K562 (cell line): ENCODE data around the gene RRAGD. TPM values are rescaled to one million over a fixed set of nuclear protein-coding genes. Genes with fewer than 3 reads are reported as not detected.
A peak's percentile ranks its signal among the peaks of the same experiment; 100 is the strongest.

Experiments used
- ATAC-seq: fragments of 200-7000 bp; cut with Tn5 transposase; 3 replicates; pipeline ENCODE4 v1.9.1; 2020; ENCODE audit warnings: moderate library complexity
- BruUV-seq: library from RNA; stranded (reverse); fragments of 400-500 nt; replicated peaks from 2 replicates; lab custom pipeline; 2021; lab: Mats Ljungman, UMichigan
- CTCF ChIA-PET: fragments of 300-600 bp; formaldehyde crosslinking; extraction: SDS; loops from one replicate; lab custom pipeline; 2021; ENCODE audit warnings: low intra/inter-chr PET ratio; lab: Yijun Ruan, JAX
- POLR2A ChIA-PET: fragments of 300-600, 350-650 bp; sonication (Branson Sonifier 250); formaldehyde crosslinking; extraction: SDS; loops from one replicate; lab custom pipeline; 2021; ENCODE audit warnings: antibody characterized with exemption, inconsistent platforms; lab: Yijun Ruan, JAX
- DNase-seq, 4 experiments: peaks; one replicate each; pipeline versions ENCODE4 v3.0.0 to v3.0.0-alpha.2; 2011 to 2018; ENCODE audit warnings: low spot score in 3 of 4, mixed read lengths in 3 of 4; ENCODE audit errors: extremely low read depth in 1 of 4
- FAIRE-seq: peaks from 2 replicates; lab custom pipeline; 2011; peaks lifted over from hg19 to GRCh38; lab: Jason Lieb, UNC
- H2AFZ ChIP-seq: 2 replicates; pipeline ENCODE4 v1.6.0; 2011; ENCODE audit warnings: low read depth, low read length, control low read depth, inconsistent platforms
- H3K27ac ChIP-seq: fragments of 200-600 bp; 3 replicates; pipeline ENCODE4 v1.8.0; 2011; ENCODE audit warnings: low read depth, mild to moderate bottlenecking, control low read depth, inconsistent platforms, low read length, moderate library complexity, mixed read lengths; ENCODE audit errors: extremely low read depth
- H3K27me3 ChIP-seq, 2 experiments: fragments of 300-600 bp in 1 of 2; 2 replicates in 1 of 2; 3 replicates in 1 of 2; pipeline versions ENCODE4 v1.6.0 to v1.8.0; 2011; ENCODE audit warnings: inconsistent platforms in 2 of 2, low read length in 2 of 2, mild to moderate bottlenecking in 1 of 2, mixed read lengths in 1 of 2, moderate library complexity in 1 of 2; ENCODE audit not compliant: control insufficient read depth in 2 of 2, insufficient read depth in 2 of 2
- H3K36me3 ChIP-seq: fragments of 300-600 bp; 3 replicates; pipeline ENCODE4 v1.8.0; 2011; ENCODE audit warnings: mild to moderate bottlenecking, low read length, inconsistent platforms; ENCODE audit not compliant: control insufficient read depth, insufficient read depth
- H3K4me1 ChIP-seq, 2 experiments: fragments of 200-600 bp in 1 of 2; replicated peaks in 1 of 2; 2 replicates in 1 of 2; 3 replicates in 1 of 2; pipeline versions ENCODE4 v1.5.1 to v1.8.0; 2011; ENCODE audit warnings: inconsistent platforms in 2 of 2, low read length in 2 of 2, mild to moderate bottlenecking in 1 of 2, mixed read lengths in 1 of 2, moderate library complexity in 1 of 2; ENCODE audit not compliant: control insufficient read depth in 2 of 2, insufficient read depth in 2 of 2
- H3K4me2 ChIP-seq: 2 replicates; pipeline ENCODE4 v1.6.1; 2011; ENCODE audit warnings: low read length, control low read depth, inconsistent platforms, mixed read lengths; ENCODE audit not compliant: insufficient read depth
- H3K4me3 ChIP-seq: fragments of 200-600 bp; sonication (generic), shearing (Covaris generic); 2 replicates; pipeline ENCODE4 v1.5.1; 2016; ENCODE audit warnings: control low read depth, inconsistent platforms
- H3K79me2 ChIP-seq: fragments of 200-600 bp; 3 replicates; pipeline ENCODE4 v1.8.0; 2011; ENCODE audit warnings: low read length, inconsistent platforms; ENCODE audit not compliant: control insufficient read depth, insufficient read depth
- H3K9ac ChIP-seq, 2 experiments: 2 replicates each; pipeline versions ENCODE4 v1.6.0 to v1.6.1; 2011; ENCODE audit warnings: low read depth in 2 of 2, low read length in 2 of 2, control low read depth in 1 of 2, inconsistent platforms in 1 of 2, mild to moderate bottlenecking in 1 of 2, mixed read lengths in 1 of 2; ENCODE audit not compliant: insufficient read depth in 1 of 2
- H3K9me1 ChIP-seq: one replicate; pipeline ENCODE4 v1.6.0; 2011; ENCODE audit warnings: inconsistent platforms, mild to moderate bottlenecking, low read length, moderate library complexity; ENCODE audit not compliant: control insufficient read depth, insufficient read depth
- H3K9me3 ChIP-seq: replicated peaks from 2 replicates; pipeline ENCODE4 v1.5.1; 2011; ENCODE audit warnings: low read depth, low read length, inconsistent platforms; ENCODE audit not compliant: control insufficient read depth, insufficient read depth
- H4K20me1 ChIP-seq: replicated peaks from 2 replicates; pipeline ENCODE4 v1.6.1; 2011; ENCODE audit warnings: low read length, inconsistent platforms, mixed read lengths; ENCODE audit not compliant: control insufficient read depth, insufficient read depth
- ARID1B ChIP-seq: fragments of 450-650 bp; IDR thresholded peaks from 2 replicates; pipeline ENCODE4 v1.6.1; 2016; ENCODE audit warnings: antibody characterized with exemption, mild to moderate bottlenecking, inconsistent platforms
- ATF3 ChIP-seq, 2 experiments: fragments of 450-650 bp in 1 of 2; sonication (generic) in 1 of 2; formaldehyde crosslinking in 1 of 2; IDR thresholded peaks in 1 of 2; conservative IDR thresholded peaks in 1 of 2; 2 replicates each; pipeline versions ENCODE4 v1.6.1 to v1.8.1; 2016 to 2023; ENCODE audit warnings: mild to moderate bottlenecking in 2 of 2, moderate library complexity in 2 of 2, inconsistent platforms in 1 of 2, missing genetic modification reagents in 1 of 2
- DPF2 ChIP-seq: fragments of 450-650 bp; IDR thresholded peaks from 2 replicates; pipeline ENCODE4 v1.6.1; 2016
- FOSL1 ChIP-seq: fragments of 200-800 bp; sonication (Bioruptor generic); conservative IDR thresholded peaks from 2 replicates; pipeline ENCODE4 v1.6.1; 2016; ENCODE audit warnings: missing genetic modification characterization, missing compliant biosample characterization
- JUND ChIP-seq, 2 experiments: IDR thresholded peaks; 2 replicates in 1 of 2; 3 replicates in 1 of 2; pipeline ENCODE4 v1.6.1; 2011; ENCODE audit warnings: borderline replicate concordance in 2 of 2, low read depth in 2 of 2, low read length in 2 of 2, improper control_type of control experiment in 1 of 2, missing biosample characterization in 1 of 2, missing genetic modification characterization in 1 of 2, missing genetic modification reagents in 1 of 2
- NR0B1 ChIP-seq: fragments of 450-650 bp; IDR thresholded peaks from one replicate; pipeline ENCODE4 v1.6.1; 2018; ENCODE audit warnings: mild to moderate bottlenecking, moderate library complexity; ENCODE audit not compliant: partially characterized antibody
- TCF7 ChIP-seq: sonication (generic); IDR thresholded peaks from 2 replicates; pipeline ENCODE4 v1.6.1; 2016; ENCODE audit warnings: antibody characterized with exemption, borderline replicate concordance
- THRA ChIP-seq: fragments of 450-650 bp; IDR thresholded peaks from 2 replicates; pipeline ENCODE4 v1.6.1; 2017; ENCODE audit warnings: mild to moderate bottlenecking, moderate library complexity
- VEZF1 ChIP-seq: fragments of 200-800 bp; sonication (Bioruptor generic); IDR thresholded peaks from 2 replicates; pipeline ENCODE4 v1.6.1; 2017; ENCODE audit warnings: missing genetic modification characterization, missing compliant biosample characterization
- WGBS: fragments of 100-300 bp; shearing (Covaris generic); methylation state at CpG from one replicate; pipeline ENCODE4 v1.1.6; 2016; ENCODE audit warnings: low coverage, mixed read lengths; ENCODE audit not compliant: insufficient coverage; ENCODE audit errors: missing lambda C conversion rate; 5-methylcytosine and 5-hydroxymethylcytosine counted together
- in situ Hi-C: fragments of 300-500 bp; cut with MboI; formaldehyde crosslinking; loops from 4 replicates; pipeline ENCODE4 v1.15.0; 2018; ENCODE audit warnings: inconsistent platforms, mixed read lengths
- intact Hi-C: fragments of 100-400 bp; cut with micrococcal nuclease; formaldehyde crosslinking; loops from 2 replicates; pipeline ENCODE4 v1.14.2; 2022
- polyA plus RNA-seq, 8 experiments: library from polyadenylated mRNA; depleted of rRNA in 4 of 8; stranded (reverse) in 5 of 8; unstranded in 3 of 8; fragments of >200 nt; fragmentation: Nextera tagmentation in 2 of 8; fragmentation: Illumina TruSeq in 1 of 8; extraction: Ambion mirVana in 2 of 8; extraction: Trizol in 1 of 8; gene quantifications; 2 replicates each; pipeline versions ENCODE4 v1.2.1 to v1.2.3, GENCODE V29; 2011 to 2014; ENCODE audit warnings: inconsistent platforms in 1 of 8, missing spikeins in 1 of 8
- total RNA-seq, 7 experiments: library from RNA; depleted of rRNA in 6 of 7; stranded (reverse); fragments of >200 nt in 6 of 7; fragmentation: Illumina TruSeq in 2 of 7; extraction: Trizol in 2 of 7; gene quantifications; 2 replicates each; pipeline versions ENCODE4 v1.2.1 to v1.2.3, GENCODE V29; 2011 to 2021; ENCODE audit warnings: low replicate concordance in 1 of 7

RRAGD gene
- total and polyA plus RNA-seq, 9 of the 15 experiments (the other 6 are each of a cell fraction or from before 2014, with no cell fraction given): 0.03 to 0.07 (median 0.04) TPM; not detected in 6

- Histone ChIP-seq H3K4me2 (no peak overlapping the region), H3K4me1 (peaks cover 3 to 5% of the 10 kb centered on the region in 2 experiments; a peak in 2 of 5 replicates), H3K9me3 (no peaks in the 10 kb centered on the region), H3K27ac (peak overlapping the region; percentile 15; the same call in 1 of the 3 replicates), H3K9me1 (no peaks in the 10 kb centered on the region), H3K4me3 (no peak overlapping the region), H3K9ac (no peak overlapping the region), H3K36me3 (peaks cover 46% of the 10 kb centered on the region; the same call in 2 of the 3 replicates), H2AFZ (no peak overlapping the region), H3K27me3 (no peaks in the 10 kb centered on the region), H4K20me1 (no peaks in the 10 kb centered on the region; the same call in 1 of the 2 replicates), H3K79me2 (peaks cover 4% of the 10 kb centered on the region; the same call in 2 of the 3 replicates)
- CTCF ChIA-PET: no interaction called here
- TF ChIP-seq ARID1B (peak; percentile 40), FOSL1 (0 out of 2 replicates have a peak, but pooled peaks have one; percentile 24), DPF2 (peak; percentile 51; the same call in 1 of the 2 replicates), NR0B1 (no peak), THRA (peak; percentile 56; the same call in 1 of the 2 replicates), TCF7 (no peak), ATF3 (IDR thresholded peaks at IDR 0.05) (peak; percentile 61), ATF3 (CRISPR knock-in tag; conservative IDR thresholded peaks at IDR 0.05) (no peak), JUND (IDR thresholded peaks at IDR 0.05; ENCODE audit: borderline replicate concordance, low read depth, low read length) (peak; percentile 81), JUND (tag; IDR thresholded peaks at IDR 0.05; ENCODE audit: borderline replicate concordance, low read depth, low read length) (peak; percentile 60; the same call in 1 of the 3 replicates), VEZF1 (CRISPR knock-in tag) (peak; percentile 29; the same call in 1 of the 2 replicates)
- POLR2A ChIA-PET: interaction anchor here (3.4 kb wide), 1 partner anchor 11 kb away, joined by 29 read pairs; no protein-coding TSS in a partner anchor
- FAIRE-seq: peak; percentile 78
- 56% methylated on average over 2 of the region's 2 CpGs for WGBS
- in situ Hi-C loops (no loop called here), intact Hi-C loops (no loop called here)
- BruUV-seq: no TSS peak
- peak in 1 of 4 experiments; percentile 43 for DNase-seq
- peak; percentile 82 for ATAC-seq
These were observed 72.5 kb downstream of the RRAGD start for GRCh38 chr6:89339565-89339964.
